HEK293T (cell line): ENCODE data around the gene VEPH1.

Source experiments
- CTBP1 ChIP-seq: fragments of 450-650 bp; IDR thresholded peaks from 2 replicates; pipeline ENCODE4 v1.6.1; 2016; ENCODE audit warnings: borderline replicate concordance
- FOXA1 ChIP-seq: fragments of 450-650 bp; IDR thresholded peaks from 2 replicates; pipeline ENCODE4 v1.6.1; 2016; ENCODE audit warnings: mild to moderate bottlenecking
- FOXK2 ChIP-seq: fragments of 450-650 bp; IDR thresholded peaks from 2 replicates; pipeline ENCODE4 v1.6.1; 2016; ENCODE audit warnings: mild to moderate bottlenecking
- HDGF ChIP-seq: fragments of 450-650 bp; IDR thresholded peaks from 2 replicates; pipeline ENCODE4 v1.6.1; 2017; ENCODE audit warnings: antibody characterized with exemption, borderline replicate concordance
- L3MBTL2 ChIP-seq: fragments of 450-650 bp; conservative IDR thresholded peaks from 2 replicates; pipeline ENCODE4 v1.6.1; 2016; ENCODE audit warnings: mild to moderate bottlenecking
- NFRKB ChIP-seq: fragments of 450-650 bp; IDR thresholded peaks from 2 replicates; pipeline ENCODE4 v1.6.1; 2016; ENCODE audit warnings: mild to moderate bottlenecking, moderate library complexity
- SP1 ChIP-seq: fragments of 450-650 bp; IDR thresholded peaks from 2 replicates; pipeline ENCODE4 v1.6.1; 2017
- SUZ12 ChIP-seq: fragments of 450-650 bp; IDR thresholded peaks from 2 replicates; pipeline ENCODE4 v1.6.1; 2016; ENCODE audit warnings: mild to moderate bottlenecking
- TARDBP ChIP-seq: fragments of 450-650 bp; IDR thresholded peaks from 2 replicates; pipeline ENCODE4 v1.6.1; 2016
- ZNF384 ChIP-seq: fragments of 450-650 bp; IDR thresholded peaks from 2 replicates; pipeline ENCODE4 v1.6.1; 2016
- TF ChIP-seq, protein P1 (sequence below): fragments of 450-650 bp; IDR thresholded peaks from 2 replicates; pipeline ENCODE4 v1.6.1; 2016

DNA sequence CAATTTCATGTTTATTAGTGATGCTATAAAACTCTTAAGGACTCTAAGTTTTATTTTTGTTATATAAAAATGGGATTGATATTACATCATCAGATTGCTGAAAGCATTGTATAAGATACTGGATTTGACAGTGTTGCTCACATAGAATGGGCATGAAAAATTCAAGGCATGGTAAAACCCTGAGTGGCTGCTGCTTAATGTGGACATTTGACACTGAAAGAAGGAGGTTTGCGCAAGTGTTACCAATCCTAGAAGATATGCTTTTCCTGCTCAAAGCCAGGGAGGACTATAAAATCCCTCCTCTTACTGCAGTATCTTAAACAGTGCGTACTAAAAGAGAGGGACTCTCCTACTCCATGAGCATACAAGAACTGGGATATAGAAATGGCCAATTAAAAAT is 132.3 kb downstream of the VEPH1 start:
- TF ChIP-seq FOXK2 (no peak), SUZ12 (no peak), ZNF384 (no peak), SP1 (no peak), HDGF (no peak), TARDBP (no peak), CTBP1 (no peak), NFRKB (no peak), L3MBTL2 (no peak), FOXA1 (no peak)
- TF ChIP-seq, protein P1, sequence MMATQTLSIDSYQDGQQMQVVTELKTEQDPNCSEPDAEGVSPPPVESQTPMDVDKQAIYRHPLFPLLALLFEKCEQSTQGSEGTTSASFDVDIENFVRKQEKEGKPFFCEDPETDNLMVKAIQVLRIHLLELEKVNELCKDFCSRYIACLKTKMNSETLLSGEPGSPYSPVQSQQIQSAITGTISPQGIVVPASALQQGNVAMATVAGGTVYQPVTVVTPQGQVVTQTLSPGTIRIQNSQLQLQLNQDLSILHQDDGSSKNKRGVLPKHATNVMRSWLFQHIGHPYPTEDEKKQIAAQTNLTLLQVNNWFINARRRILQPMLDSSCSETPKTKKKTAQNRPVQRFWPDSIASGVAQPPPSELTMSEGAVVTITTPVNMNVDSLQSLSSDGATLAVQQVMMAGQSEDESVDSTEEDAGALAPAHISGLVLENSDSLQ = no peak
